Parathyroid adenoma (tissue), 2 donors: ENCODE data around the gene KHSRP.

Experiments used
- H2AFZ ChIP-seq: fragments of 300-600 bp; sonication (generic); one replicate; pipeline ENCODE4 v1.7.0; 2017; ENCODE audit warnings: antibody characterized with exemption, mild to moderate bottlenecking
- H3K27ac ChIP-seq: fragments of 300-600 bp; sonication (generic); one replicate; pipeline ENCODE4 v1.7.0; 2017
- H3K27me3 ChIP-seq: fragments of 300-600 bp; sonication (generic); one replicate; pipeline ENCODE4 v1.7.0; 2017; ENCODE audit warnings: low read length; ENCODE audit not compliant: control insufficient read depth, insufficient read depth
- H3K36me3 ChIP-seq: fragments of 300-600 bp; sonication (generic); one replicate; pipeline ENCODE4 v1.7.0; 2017; ENCODE audit warnings: low read length; ENCODE audit not compliant: control insufficient read depth, insufficient read depth
- H3K4me1 ChIP-seq: fragments of 300-600 bp; sonication (generic); one replicate; pipeline ENCODE4 v1.7.0; 2017; ENCODE audit warnings: control low read depth
- H3K4me2 ChIP-seq: fragments of 300-600 bp; sonication (generic); one replicate; pipeline ENCODE4 v1.7.0; 2017; ENCODE audit warnings: low read length
- H3K4me3 ChIP-seq: fragments of 300-600 bp; sonication (generic); one replicate; pipeline ENCODE4 v1.7.0; 2017; ENCODE audit warnings: low read depth, low read length
- H3K79me2 ChIP-seq: fragments of 300-600 bp; sonication (generic); one replicate; pipeline ENCODE4 v1.7.0; 2017; ENCODE audit warnings: control low read depth
- H3K9ac ChIP-seq: fragments of 300-600 bp; sonication (generic); one replicate; pipeline ENCODE4 v1.7.0; 2017; ENCODE audit warnings: mild to moderate bottlenecking
- H3K9me3 ChIP-seq: fragments of 300-600 bp; sonication (generic); one replicate; pipeline ENCODE4 v1.7.0; 2017; ENCODE audit warnings: low read length; ENCODE audit not compliant: control insufficient read depth
- CTCF ChIP-seq: fragments of 300-600 bp; sonication (generic); IDR thresholded peaks from one replicate; pipeline ENCODE4 v1.7.0; 2017; ENCODE audit warnings: antibody characterized with exemption, mild to moderate bottlenecking
- donor health status: primary hyperparathyroidism.

The KHSRP gene

GRCh38 chr19:6457958-6458694, 33.5 kb upstream of the KHSRP start:
- no peaks in the 10 kb centered on the region for H3K27me3 ChIP-seq
- H3K79me2 ChIP-seq = no peaks in the 10 kb centered on the region
- no peak for TF ChIP-seq CTCF
- no peak overlapping the region for H3K9ac ChIP-seq
- no peak overlapping the region for H2AFZ ChIP-seq
- peak overlapping the region; percentile 72 for H3K4me3 ChIP-seq
- no peaks in the 10 kb centered on the region for H3K9me3 ChIP-seq
- H3K4me1 ChIP-seq = peaks cover 8% of the 10 kb centered on the region
- no peaks in the 10 kb centered on the region for H3K36me3 ChIP-seq
- peak overlapping the region; percentile 93 for H3K4me2 ChIP-seq
- peak overlapping the region; percentile 11 for H3K27ac ChIP-seq

GRCh38 chr19:6455924-6456323, 31.3 kb upstream of the KHSRP start:
- TF ChIP-seq CTCF = no peak
- Histone ChIP-seq H3K27ac (no peak overlapping the region), H3K9me3 (no peaks in the 10 kb centered on the region), H3K27me3 (no peaks in the 10 kb centered on the region), H2AFZ (no peak overlapping the region), H3K4me1 (peaks cover 8% of the 10 kb centered on the region), H3K4me3 (no peak overlapping the region), H3K4me2 (no peak overlapping the region), H3K36me3 (no peaks in the 10 kb centered on the region), H3K9ac (no peak overlapping the region), H3K79me2 (no peaks in the 10 kb centered on the region)

- Histone ChIP-seq H3K36me3 (no peaks in the 10 kb centered on the region), H3K27me3 (no peaks in the 10 kb centered on the region), H2AFZ (no peak overlapping the region), H3K9me3 (no peaks in the 10 kb centered on the region), H3K27ac (no peak overlapping the region), H3K9ac (no peak overlapping the region), H3K4me1 (peaks cover 7% of the 10 kb centered on the region), H3K79me2 (no peaks in the 10 kb centered on the region), H3K4me2 (no peak overlapping the region), H3K4me3 (no peak overlapping the region)
- TF ChIP-seq CTCF = no peak
These were observed 29.4 kb upstream of the KHSRP start for GRCh38 chr19:6453951-6454565.

GRCh38 chr19:6452899-6453298, 28.3 kb upstream of the KHSRP start:
- Histone ChIP-seq H2AFZ (no peak overlapping the region), H3K9me3 (no peaks in the 10 kb centered on the region), H3K4me1 (no peaks in the 10 kb centered on the region), H3K4me2 (no peak overlapping the region), H3K4me3 (no peak overlapping the region), H3K27me3 (no peaks in the 10 kb centered on the region), H3K79me2 (no peaks in the 10 kb centered on the region), H3K27ac (no peak overlapping the region), H3K9ac (no peak overlapping the region), H3K36me3 (no peaks in the 10 kb centered on the region)
- TF ChIP-seq CTCF = no peak

- no peaks in the 10 kb centered on the region for H3K36me3 ChIP-seq
- no peak for TF ChIP-seq CTCF
These were observed 27.6 kb upstream of the KHSRP start for GRCh38 chr19:6452223-6452614.

More at GRCh38 chr19:6452223-6452614, 27.6 kb upstream of the KHSRP start:
- H3K9ac ChIP-seq = no peak overlapping the region
- H3K4me1 ChIP-seq = no peaks in the 10 kb centered on the region
- H3K9me3 ChIP-seq = no peaks in the 10 kb centered on the region
- H3K27ac ChIP-seq = no peak overlapping the region
- H3K4me3 ChIP-seq = no peak overlapping the region
- H3K4me2 ChIP-seq = no peak overlapping the region
- H3K27me3 ChIP-seq = no peaks in the 10 kb centered on the region
- no peak overlapping the region for H2AFZ ChIP-seq
- H3K79me2 ChIP-seq = no peaks in the 10 kb centered on the region
